ES-I3 (cell line): ENCODE measurements around the gene PIP5K1C.

Experiments used
- H3K36me3 ChIP-seq: 2 replicates; pipeline ENCODE4 v1.6.1; 2013; ENCODE audit warnings: mild to moderate bottlenecking, low read length, control low read depth, moderate library complexity; ENCODE audit not compliant: insufficient read depth
- H3K4me1 ChIP-seq: 2 replicates; pipeline ENCODE4 v1.6.1; 2013; ENCODE audit warnings: mild to moderate bottlenecking, control low read depth, low read length; ENCODE audit not compliant: insufficient read depth
- H3K9ac ChIP-seq: 2 replicates; pipeline ENCODE4 v1.6.1; 2013; ENCODE audit warnings: low read depth, mild to moderate bottlenecking, low read length, moderate library complexity
- H3K9me3 ChIP-seq: 2 replicates; pipeline ENCODE4 v1.6.1; 2013; ENCODE audit warnings: mild to moderate bottlenecking, low read length, moderate library complexity; ENCODE audit not compliant: control insufficient read depth, insufficient read depth

Gene PIP5K1C

DNA sequence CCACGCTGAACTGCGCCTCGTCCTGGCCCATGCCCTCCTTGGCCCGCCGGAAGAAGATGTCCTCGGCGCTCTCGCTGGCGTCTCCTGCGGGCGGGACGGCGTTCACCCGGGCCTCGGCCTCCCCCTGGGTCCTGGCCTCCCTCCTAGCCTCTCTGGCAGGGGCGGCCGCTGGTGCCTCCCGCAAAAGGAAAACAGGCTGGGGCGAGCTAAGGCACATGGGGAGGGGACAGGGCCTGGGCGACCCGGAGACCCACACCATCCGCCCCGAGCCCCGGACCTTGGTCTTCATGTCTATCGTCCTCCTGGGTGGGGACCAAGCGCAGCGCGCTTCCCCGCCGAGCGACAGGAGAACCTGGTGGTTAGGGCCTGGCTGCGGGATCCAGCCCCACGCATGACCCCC is 87.9 kb downstream of the PIP5K1C start:
- H3K36me3 ChIP-seq = peaks cover 3% of the 10 kb centered on the region; the same call in 1 of the 2 replicates
- H3K4me1 ChIP-seq = peaks cover 9% of the 10 kb centered on the region
- no peaks in the 10 kb centered on the region for H3K9me3 ChIP-seq
- H3K9ac ChIP-seq = no peak overlapping the region; the same call in 1 of the 2 replicates

DNA sequence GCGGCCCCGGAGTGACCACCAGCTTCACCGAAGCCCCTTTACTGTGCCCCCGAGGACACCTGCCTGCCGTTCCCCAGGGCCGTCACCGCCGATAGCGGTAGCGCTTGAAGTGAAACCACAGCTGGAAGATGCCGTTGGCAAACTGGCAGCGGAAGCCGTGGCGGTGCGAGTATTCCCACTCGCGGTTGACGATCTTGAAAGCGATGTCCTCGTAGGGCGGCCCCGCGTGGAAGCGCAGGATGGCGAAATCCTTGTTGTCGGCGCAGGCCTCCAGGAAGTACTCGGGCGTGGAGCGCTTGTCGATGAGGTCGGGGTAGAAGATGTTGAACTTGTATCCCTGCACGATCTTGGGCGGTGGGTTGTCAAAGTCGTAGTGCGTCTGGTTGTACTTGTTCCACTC is 88.4 kb downstream of the PIP5K1C start:
- H3K36me3 ChIP-seq = peaks cover 3% of the 10 kb centered on the region; the same call in 1 of the 2 replicates
- H3K9ac ChIP-seq = no peak overlapping the region
- H3K9me3 ChIP-seq = no peaks in the 10 kb centered on the region
- peaks cover 9% of the 10 kb centered on the region for H3K4me1 ChIP-seq

GRCh38 chr19:3610745-3611717 is 89.2 kb downstream of the PIP5K1C start:
- no peak overlapping the region for H3K9ac ChIP-seq
- peaks cover 9% of the 10 kb centered on the region for H3K4me1 ChIP-seq
- H3K36me3 ChIP-seq = peaks cover 3% of the 10 kb centered on the region; the same call in 1 of the 2 replicates
- no peaks in the 10 kb centered on the region for H3K9me3 ChIP-seq

DNA sequence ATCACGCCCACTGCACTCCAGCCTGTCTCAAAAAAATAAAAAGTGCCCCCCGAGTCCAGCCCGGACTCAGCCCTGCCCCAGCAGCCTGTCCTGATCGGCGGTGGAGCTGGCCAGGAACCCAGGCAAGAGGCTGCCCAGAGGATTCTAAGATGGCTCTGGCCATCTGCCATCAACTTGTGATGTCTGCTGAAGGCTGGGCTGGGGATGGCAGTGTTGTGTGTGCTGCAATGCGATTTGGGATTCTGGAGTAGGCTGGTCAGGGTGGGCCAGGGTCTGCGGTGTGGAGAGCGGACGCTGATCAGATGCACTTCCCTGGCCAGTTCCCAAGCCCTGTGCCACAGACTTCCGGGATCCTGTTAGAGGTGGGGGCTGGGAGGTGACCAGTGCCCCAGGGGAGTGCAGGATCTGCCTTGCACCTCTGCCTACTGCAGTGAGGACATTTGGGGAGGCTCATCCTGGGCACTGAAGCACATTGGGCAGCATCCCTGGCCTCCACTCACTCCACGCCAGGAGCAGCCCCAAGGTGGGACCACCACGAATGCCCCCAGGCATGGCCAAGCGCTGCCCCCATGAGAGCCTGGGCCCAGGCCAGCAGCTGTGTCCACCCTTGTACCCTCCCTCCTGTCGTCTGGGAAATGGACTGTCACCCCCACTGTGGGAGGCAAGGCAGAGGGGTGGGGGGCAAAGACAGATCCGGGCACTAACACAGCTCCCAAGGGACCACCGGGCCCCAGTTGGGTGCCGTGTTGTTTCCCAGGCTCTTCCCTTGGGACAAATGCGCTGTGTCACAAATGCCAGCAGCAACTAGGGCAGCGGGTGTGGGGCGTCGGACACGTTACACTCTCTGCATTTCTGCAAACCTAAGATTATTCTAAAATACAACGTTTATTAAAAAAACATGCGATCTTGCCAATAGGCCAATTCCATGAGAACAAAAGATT is 90.2 kb downstream of the PIP5K1C start:
- Histone ChIP-seq H3K9me3 (no peaks in the 10 kb centered on the region), H3K4me1 (peaks cover 9% of the 10 kb centered on the region), H3K36me3 (peaks cover 3% of the 10 kb centered on the region; the same call in 1 of the 2 replicates), H3K9ac (no peak overlapping the region)

DNA sequence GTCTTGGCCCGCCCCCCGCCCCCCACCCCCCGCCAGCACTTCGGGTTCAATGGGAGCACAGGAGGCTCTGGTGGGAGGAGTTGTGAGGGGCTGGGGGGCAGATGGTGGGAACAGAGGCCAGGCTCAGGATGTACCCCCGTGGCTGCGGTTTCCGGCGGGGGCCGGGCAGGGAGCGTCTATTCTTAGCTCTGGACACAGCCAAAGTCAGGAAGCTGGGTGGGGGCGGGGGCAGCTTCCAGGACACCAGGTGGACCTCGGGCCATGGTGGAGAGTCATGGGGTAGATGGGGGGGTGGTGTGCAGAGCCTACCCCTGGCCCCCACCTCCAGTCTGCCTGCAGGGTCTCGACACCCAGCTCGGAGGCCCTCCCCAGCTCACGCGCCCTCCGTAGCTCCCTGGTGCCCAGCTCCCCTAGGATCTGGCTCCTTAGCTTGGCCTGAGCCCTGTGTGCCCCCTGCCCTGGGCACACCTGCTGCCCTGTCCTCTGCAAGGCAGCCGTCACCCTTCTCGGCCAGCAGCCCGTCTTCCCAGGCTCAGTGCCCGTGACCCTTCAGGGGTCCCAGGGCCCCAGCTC is 91.4 kb downstream of the PIP5K1C start:
- Histone ChIP-seq H3K4me1 (peaks cover 9% of the 10 kb centered on the region), H3K9me3 (no peaks in the 10 kb centered on the region), H3K9ac (no peak overlapping the region), H3K36me3 (peaks cover 3% of the 10 kb centered on the region; the same call in 1 of the 2 replicates)

- no peaks in the 10 kb centered on the region for H3K9me3 ChIP-seq
- peaks cover 3% of the 10 kb centered on the region; the same call in 1 of the 2 replicates for H3K36me3 ChIP-seq
- peaks cover 9% of the 10 kb centered on the region for H3K4me1 ChIP-seq
- H3K9ac ChIP-seq = peak overlapping the region; percentile 72; the same call in 1 of the 2 replicates
These were observed 92.1 kb downstream of the PIP5K1C start for GRCh38 chr19:3608079-3608641.

- H3K9me3 ChIP-seq = no peaks in the 10 kb centered on the region
- H3K4me1 ChIP-seq = peaks cover 7% of the 10 kb centered on the region
- peak overlapping the region; percentile 72 for H3K9ac ChIP-seq
- peaks cover 3% of the 10 kb centered on the region; the same call in 1 of the 2 replicates for H3K36me3 ChIP-seq
These were observed 92.8 kb downstream of the PIP5K1C start for GRCh38 chr19:3607303-3608078.

DNA sequence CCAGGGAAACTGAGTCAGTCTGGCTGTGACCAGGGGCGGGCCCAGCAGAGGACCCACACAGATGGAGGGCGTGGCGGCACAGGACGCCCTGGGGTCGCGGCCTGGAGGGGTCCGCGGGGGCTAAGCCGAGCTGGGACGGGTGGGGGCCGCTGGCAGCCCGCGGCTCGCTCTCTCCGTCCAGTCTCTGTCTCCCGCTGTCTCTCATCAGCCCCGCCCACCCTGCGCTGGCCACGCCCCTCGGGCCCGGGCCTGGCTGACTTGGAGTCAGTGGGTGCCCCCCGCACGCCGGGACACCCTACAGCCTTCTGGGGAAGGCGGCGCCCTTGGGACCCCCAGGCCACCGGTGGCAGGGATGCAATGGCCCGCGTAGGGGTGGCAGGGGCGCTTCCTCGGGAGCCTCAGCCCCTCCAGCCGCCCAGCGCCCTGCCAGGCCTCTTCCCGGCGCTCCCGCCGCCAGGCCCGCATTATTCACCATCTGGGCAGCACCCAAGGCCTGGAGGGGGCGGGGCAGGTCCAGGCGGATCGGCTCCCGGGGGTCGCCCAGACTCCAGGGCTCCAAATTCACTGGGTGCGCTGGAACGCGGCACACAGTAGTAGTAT is 93.5 kb downstream of the PIP5K1C start, which contains the start of gene TBXA2R:
Gene TBXA2R (minus strand): TSS at position 186 of the 600 bp plus-strand sequence. CDS start 6,241 bp downstream, outside the sequence.
- peak within 1 kb of the TSS; percentile 72 for H3K9ac ChIP-seq
- no peaks in the 10 kb centered on the region for H3K9me3 ChIP-seq
- H3K4me1 ChIP-seq = peaks cover 7% of the 10 kb centered on the region
- H3K36me3 ChIP-seq = peaks cover 3% of the 10 kb centered on the region; the same call in 1 of the 2 replicates

GRCh38 chr19:3606174-3606689 is 94.0 kb downstream of the PIP5K1C start:
- H3K9me3 ChIP-seq = no peaks in the 10 kb centered on the region
- H3K36me3 ChIP-seq = peaks cover 3% of the 10 kb centered on the region; the same call in 1 of the 2 replicates
- peak overlapping the region; percentile 72; the same call in 1 of the 2 replicates for H3K9ac ChIP-seq
- H3K4me1 ChIP-seq = peaks cover 7% of the 10 kb centered on the region

- H3K4me1 ChIP-seq = peaks cover 7% of the 10 kb centered on the region
- peaks cover 3% of the 10 kb centered on the region; the same call in 1 of the 2 replicates for H3K36me3 ChIP-seq
- H3K9ac ChIP-seq = peak overlapping the region; percentile 72; the same call in 1 of the 2 replicates
- H3K9me3 ChIP-seq = no peaks in the 10 kb centered on the region
These were observed 94.5 kb downstream of the PIP5K1C start for GRCh38 chr19:3605770-3606169.

GRCh38 chr19:3605361-3605760 is 94.9 kb downstream of the PIP5K1C start:
- peaks cover 7% of the 10 kb centered on the region for H3K4me1 ChIP-seq

GRCh38 chr19:3604987-3605343 is 95.3 kb downstream of the PIP5K1C start:
- H3K9ac ChIP-seq = no peak overlapping the region
- H3K4me1 ChIP-seq = peaks cover 7% of the 10 kb centered on the region
- H3K36me3 ChIP-seq = no peaks in the 10 kb centered on the region
- no peaks in the 10 kb centered on the region for H3K9me3 ChIP-seq

More at GRCh38 chr19:3605361-3605760, 94.9 kb downstream of the PIP5K1C start:
- Histone ChIP-seq H3K9ac (no peak overlapping the region), H3K9me3 (no peaks in the 10 kb centered on the region), H3K36me3 (peaks cover 1% of the 10 kb centered on the region; the same call in 1 of the 2 replicates)
